Activated gamma-delta T cell (primary cell): Measurements from ENCODE around the gene SPATA31C1.
"Not testable (repeated sequence)": the region's sequence is repeated elsewhere in the genome, so short reads cannot be mapped to it uniquely, and the experiment has no call there.

Source experiments
- DNase-seq: peaks from one replicate; lab custom pipeline; 2025; lab: John Stamatoyannopoulos, UW

The SPATA31C1 gene

GRCh38 chr9:87938336-87938735 lies 20.6 kb downstream of the SPATA31C1 start:
- not testable (repeated sequence) for DNase-seq

- DNase-seq: not testable (repeated sequence)
Measured at GRCh38 chr9:87939096-87939495, 21.3 kb downstream of the SPATA31C1 start.

- DNase-seq: no peak
Measured at GRCh38 chr9:87944096-87944495, 26.3 kb downstream of the SPATA31C1 start.

GRCh38 chr9:87944682-87945081 lies 26.9 kb downstream of the SPATA31C1 start:
- no peak for DNase-seq

- DNase-seq: no peak
Measured at GRCh38 chr9:87950296-87950695, 32.5 kb downstream of the SPATA31C1 start.

GRCh38 chr9:87950765-87951488 lies 33.2 kb downstream of the SPATA31C1 start:
- DNase-seq: no peak

GRCh38 chr9:87954230-87954629 lies 36.5 kb downstream of the SPATA31C1 start:
- DNase-seq: no peak

- DNase-seq: no peak
Measured at GRCh38 chr9:87957839-87958238, 40.1 kb downstream of the SPATA31C1 start.

GRCh38 chr9:87958591-87958990 lies 40.8 kb downstream of the SPATA31C1 start:
- no peak for DNase-seq

- no peak for DNase-seq
Measured at GRCh38 chr9:87959916-87960581, 42.3 kb downstream of the SPATA31C1 start.

GRCh38 chr9:87963770-87964169 lies 46.0 kb downstream of the SPATA31C1 start:
- no peak for DNase-seq

GRCh38 chr9:87964826-87965225 lies 47.1 kb downstream of the SPATA31C1 start:
- DNase-seq: no peak

- DNase-seq: no peak
Measured at GRCh38 chr9:87968155-87968554, 50.4 kb downstream of the SPATA31C1 start.

GRCh38 chr9:87970602-87971001 lies 52.8 kb downstream of the SPATA31C1 start:
- no peak for DNase-seq

- DNase-seq: no peak
Measured at GRCh38 chr9:87973122-87973521, 55.4 kb downstream of the SPATA31C1 start.
